ENCODE results near the gene TUBA8.
A peak's percentile ranks its signal among the peaks of the same experiment; 100 is the strongest.
"Not testable (repeated sequence)": the region's sequence is repeated elsewhere in the genome, so short reads cannot be mapped to it uniquely, and the experiment has no call there.

The TUBA8 gene

DNA sequence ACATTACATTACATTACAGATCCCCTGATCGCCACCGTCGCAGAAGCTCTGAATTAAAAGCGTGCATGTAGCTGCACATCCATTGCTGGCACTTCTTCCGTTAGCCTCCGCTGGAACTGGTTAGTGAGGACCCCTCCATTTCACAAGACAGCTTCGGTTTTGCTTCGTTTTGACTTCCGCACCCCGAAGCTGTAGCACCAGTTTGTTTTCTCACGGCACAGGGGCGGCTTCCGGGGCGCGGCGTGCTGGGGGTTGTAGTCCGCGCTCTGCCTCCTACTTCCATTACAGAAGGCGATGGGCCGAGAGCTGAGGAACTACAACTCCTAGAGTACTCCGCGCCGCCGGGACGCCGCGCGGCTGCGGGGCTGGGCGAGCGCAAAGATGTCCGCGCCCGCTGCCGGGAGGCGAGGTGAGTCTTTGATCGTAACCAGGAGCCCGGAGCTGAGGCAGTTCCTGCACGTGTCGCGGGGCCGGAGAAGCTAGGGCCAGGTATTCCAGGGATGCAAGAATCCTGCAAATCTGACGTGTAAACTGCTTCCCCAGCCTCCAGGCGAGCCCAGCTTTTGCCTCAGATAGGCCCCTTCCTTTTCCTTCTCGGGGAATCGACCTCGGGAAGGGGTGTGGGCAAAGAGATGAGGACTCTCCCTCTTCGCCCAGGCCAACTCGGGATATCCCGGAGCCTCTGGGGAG, 32.8 kb upstream of the TUBA8 start, which contains the start of gene PEX26:
Gene PEX26, plus strand, starts transcription at position 352 of the 690 bp plus-strand sequence. CDS start 387 bp downstream, outside the sequence.
- DNase-seq: peak; percentile 97

DNA sequence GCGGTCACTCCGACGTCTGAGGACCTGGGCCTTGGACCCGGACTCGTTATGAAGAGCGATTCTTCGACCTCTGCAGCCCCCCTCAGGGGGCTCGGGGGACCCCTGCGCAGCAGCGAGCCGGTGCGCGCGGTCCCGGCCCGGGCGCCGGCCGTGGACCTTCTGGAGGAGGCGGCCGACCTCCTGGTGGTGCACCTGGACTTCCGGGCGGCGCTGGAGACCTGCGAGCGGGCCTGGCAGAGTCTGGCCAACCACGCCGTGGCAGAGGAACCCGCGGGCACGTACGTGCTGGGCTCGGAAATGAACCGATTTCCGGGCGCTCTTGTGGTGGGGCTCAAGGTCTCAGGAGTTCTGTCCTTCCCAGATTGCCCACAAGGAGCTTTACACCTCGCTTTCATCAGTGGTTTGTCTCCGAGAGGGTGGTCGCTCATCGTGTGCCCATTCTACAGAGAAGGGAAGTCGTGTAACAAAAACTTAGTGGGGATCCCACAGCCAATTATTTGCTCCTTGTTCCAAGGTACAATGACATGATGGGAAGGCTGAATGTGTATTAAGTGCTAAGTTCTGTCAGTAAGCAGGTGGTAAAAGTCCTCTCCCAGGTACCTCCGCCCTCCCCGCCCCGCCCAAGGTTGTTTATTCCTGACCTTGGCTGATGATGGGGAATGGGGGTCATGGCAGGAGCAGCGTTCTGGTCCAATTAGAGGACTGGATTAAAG, 32.1 kb upstream of the TUBA8 start:
- DNase-seq: no peak

DNA sequence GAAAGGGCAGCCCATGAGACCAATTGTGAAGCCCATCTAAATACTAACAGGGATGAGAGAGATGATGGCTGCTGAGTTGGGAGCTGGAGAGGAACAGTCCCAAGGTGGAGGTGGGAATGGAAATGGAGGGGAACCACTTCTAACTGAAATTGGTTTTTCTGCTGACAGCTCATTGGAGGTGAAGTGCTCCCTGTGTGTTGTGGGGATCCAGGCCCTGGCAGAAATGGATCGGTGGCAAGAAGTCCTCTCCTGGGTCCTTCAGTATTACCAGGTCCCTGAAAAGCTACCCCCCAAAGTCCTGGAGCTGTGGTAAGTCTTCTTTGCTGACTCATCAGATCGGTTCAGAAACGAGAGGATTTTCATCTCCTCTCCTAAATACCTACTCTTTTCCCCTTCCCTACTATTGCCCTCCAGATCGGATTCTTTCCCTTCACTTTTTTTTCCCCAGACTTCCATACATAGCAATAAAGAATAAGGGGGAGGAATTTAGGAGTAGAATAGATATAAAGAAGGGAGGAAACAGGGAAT, 30.8 kb upstream of the TUBA8 start:
- no peak for DNase-seq

DNA sequence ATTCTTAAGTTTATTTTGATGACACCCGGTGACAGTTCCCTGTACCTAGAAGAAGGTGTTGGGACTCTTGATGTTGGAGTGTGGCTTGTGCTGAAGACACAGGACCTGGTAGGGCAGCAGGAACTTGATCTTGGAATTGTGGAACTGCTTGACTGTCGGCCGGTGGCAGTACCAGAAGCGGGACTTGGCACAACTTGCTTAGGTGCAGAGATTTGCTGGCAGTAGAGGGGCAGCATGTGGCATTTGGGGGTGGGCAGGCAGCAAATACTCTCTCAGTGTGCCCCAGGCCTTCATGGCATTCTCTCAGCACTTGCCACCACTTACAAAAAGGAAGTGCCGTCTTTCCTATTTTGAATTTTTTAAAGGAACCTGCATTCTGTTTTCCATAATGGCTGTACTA, 29.2 kb upstream of the TUBA8 start:
- no peak for DNase-seq

DNA sequence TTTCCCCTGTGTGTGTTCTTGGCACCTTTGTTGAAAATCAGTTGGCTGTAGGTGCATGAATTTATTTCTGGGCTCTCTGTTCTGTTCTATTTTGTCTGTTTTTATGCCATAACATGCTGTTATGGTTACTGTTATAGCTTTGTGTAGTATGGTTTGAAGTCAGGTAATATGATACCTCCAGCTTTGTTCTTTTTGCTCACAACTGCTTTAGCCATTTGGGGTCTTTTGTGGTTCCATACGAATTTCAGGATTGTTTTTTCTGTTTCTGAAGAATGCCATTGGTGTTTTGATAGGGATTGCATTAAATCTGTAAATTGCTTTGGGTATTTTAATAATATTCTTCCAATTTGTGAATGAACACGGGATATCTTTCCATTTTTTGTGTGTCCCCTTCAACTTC, 28.1 kb upstream of the TUBA8 start:
- DNase-seq: no peak

DNA sequence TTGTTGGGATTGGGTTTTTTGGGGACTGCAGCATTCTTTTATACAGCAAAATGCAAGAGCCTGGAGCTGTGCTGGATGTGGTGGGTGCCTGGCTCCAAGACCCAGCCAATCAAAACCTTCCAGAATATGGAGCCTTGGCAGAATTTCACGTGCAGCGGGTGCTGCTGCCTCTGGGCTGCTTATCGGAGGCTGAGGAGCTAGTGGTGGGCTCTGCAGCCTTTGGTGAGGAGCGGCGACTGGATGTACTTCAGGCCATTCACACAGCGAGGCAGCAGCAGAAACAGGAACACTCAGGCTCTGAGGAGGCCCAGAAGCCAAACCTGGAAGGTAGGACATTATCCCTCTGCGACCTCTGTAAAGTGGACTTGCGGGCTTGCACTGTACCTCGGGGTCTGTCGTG, 27.2 kb upstream of the TUBA8 start:
- no peak for DNase-seq

DNA sequence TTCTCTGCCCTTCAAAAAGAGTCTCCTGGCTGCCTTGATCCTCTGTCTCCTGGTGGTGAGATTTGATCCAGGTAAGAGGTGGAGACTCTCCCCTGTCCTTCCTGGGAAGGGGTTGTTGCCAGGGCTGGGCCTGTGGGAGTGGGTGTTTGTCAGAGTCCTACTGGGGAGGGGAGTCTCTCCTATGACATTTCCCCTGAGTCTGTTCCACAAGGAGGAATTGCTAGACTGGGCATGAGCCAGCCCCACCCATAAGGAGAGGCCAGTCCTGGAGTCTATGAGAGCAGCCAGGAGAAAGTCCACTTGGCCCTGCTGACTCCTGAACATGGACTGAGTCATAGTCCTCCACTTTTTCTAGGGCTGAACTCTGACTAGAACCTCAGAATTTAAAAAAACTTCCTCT, 25.4 kb upstream of the TUBA8 start:
- no peak for DNase-seq

DNA sequence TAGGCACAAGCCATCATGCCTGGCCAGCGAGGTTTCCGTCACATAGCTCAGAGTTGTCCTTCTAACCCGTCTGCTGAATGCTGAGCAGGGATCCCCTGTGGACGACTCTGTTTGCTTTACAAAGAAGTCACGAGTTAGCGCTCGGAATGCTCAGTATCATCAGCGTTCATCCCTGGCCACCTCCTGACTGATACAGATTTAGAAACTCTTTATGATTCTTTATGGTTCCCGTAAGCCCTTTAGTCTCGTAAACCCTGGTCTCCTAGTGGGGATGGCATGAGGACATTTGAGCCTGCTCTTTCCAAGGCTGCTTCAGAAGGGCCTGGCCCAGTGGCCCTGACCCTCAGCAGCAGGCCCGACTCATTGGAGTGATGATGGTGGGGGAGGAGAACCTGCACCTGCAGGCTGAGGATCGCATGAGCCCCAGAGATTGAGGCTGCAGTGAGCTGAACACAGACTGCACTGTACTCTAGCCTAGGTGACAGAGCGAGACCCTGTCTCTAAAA, 23.2 kb upstream of the TUBA8 start:
- DNase-seq: no peak

DNA sequence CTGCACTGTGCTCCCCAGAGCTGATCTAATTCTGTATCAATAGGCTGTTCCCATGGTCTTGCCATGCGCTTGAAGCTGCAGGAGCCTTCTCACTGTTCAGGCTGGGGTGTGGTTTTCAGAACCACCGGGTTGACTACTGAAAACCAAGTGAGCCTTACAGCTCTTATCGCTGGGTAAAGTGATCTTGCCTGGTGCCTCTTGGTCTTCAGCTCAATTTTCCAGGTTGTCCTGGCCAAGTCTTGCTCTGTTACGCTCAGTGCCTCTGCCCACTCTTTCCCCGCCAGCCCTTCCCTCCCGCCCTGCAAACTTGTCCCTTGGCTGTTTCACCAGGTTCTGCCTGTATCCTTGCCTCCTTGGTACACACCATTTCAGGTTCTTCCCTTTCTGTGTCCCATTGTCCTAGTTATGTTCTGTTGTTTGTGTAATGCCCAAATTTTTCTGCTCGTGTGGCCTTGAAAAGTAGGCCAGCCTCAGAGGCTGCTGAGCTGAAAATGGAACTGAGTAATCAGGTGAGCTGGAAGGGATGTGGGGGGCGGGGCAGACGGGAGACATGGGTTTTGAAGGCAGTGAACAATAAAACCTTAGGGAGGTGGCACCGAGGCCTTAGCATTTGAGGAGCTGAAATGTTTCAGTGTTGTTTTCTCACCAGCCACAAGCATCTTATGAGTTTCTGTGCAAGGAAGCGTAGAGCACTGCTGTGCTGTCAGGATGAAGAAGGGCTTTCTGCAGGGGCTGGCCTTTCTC, 21.6 kb upstream of the TUBA8 start:
- no peak for DNase-seq

DNA sequence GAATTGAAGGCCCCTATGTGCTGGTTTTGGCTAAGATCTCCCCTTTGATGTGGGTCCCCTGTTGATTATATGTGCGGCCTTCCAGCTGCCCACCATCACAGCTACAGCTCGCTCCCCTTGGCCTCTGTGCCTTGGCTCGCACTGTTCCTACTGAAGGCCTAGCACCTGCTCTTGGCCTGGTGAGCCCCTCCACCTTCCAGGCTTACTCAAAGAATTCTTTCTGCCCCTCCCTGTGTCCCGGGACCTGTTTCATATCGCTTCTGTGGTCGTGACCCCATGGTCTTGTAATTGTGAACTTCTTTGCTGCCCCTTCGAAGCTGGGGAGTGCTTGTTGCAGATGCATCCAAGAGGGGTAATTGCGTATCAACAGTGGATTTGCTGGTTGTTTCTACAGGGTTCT, 20.3 kb upstream of the TUBA8 start:
- no peak for DNase-seq

DNA sequence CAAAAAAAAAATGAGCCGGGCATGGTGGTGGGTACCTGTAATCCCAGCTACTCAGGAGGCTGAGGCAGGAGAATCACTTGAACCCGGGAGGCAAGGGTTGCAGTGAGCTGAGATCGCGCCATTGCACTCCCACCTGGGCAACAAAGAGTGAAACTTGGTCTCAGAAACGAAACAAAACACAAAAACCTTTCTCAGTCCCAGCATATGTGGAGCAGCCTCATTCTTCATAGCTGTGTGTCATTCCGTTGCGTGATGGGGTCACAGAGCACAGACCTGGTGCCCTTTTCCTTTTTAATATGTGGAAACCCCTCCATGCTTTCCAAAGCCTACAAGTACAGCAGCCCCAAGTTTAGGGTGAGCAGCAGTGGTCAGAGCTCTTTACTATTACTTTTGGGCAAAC, 19.1 kb upstream of the TUBA8 start:
- DNase-seq: no peak

DNA sequence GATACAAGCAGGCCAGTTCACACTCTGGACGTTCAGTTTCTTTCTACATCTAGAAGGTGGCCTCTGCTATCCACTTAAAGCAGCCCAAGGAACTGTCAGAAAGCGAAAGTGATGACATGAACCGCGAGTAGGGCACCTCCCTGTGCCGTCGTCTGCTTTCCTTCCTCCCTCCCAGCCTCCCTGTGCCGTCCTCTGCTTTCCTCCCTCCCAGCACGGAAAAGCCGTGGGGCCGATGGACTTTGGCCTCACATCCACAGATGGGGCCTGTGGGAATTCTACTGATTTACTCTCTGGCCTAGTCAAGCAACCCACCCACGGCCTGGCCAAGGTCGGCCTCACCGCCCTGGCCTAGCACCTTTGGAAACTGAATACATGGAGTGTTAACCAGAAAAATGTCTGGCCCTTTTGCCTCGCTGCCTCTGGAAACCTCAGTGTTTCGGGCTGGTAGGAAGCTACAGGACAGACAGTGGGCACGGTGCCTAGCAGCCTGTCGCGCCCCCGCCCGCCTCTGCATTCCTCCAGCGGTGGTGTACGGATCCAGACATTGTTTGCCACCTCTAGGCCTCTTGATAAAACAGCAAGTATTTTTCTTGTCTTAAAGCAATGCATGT, 18.6 kb upstream of the TUBA8 start:
- no peak for DNase-seq

DNA sequence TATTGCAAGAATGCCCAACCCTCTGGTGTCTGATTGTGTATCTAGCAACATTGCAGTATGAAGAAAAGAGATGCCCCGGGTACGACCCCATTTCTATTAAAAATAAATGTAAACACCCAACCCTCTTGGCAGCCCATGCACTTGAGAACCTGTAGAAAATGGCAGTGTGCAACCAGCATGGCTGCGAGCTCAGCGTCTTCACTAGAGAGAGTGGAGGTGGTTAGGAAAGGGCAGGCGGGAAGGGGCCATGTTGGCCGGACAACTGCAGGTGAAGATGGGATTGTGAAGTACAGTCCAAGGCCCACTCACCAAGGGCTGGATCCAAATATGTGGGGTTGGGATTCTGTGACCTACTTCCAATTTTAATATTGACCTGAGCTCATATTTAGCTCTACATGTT, 16.9 kb upstream of the TUBA8 start:
- DNase-seq: no peak

DNA sequence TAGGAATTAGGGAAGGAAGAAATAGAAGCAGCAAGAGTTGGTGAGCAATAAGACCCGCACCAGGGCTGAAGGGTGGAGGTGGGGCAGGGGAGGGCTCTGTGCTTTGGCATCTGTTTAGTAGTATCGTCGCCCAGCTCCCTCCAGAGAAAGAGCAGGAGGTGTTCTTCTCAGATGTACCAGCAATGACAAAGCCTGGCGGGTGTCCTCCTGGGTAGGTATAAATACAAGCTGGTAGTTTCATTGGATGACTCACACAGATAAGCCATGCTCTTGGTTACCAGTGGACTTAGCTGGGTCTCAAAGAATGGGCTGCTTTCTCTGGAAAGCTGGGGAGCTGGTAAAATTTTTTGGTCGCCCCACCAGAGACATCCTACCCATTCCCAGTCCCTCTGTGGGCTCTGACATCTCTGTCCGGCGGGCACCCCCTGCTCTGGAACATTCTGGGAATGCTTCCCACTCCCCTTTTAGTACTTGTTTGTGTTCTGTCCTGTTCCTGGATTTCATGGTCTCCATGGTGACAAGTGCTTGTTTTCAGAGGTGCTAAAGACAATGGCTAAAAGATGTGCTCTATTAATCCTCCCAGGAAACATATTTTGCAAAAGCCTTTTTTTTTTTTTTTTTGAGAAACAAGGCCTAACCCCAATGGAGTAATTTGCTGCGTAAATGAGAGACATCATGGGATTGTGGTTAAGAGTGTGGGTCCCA, 15.4 kb upstream of the TUBA8 start:
- no peak for DNase-seq

DNA sequence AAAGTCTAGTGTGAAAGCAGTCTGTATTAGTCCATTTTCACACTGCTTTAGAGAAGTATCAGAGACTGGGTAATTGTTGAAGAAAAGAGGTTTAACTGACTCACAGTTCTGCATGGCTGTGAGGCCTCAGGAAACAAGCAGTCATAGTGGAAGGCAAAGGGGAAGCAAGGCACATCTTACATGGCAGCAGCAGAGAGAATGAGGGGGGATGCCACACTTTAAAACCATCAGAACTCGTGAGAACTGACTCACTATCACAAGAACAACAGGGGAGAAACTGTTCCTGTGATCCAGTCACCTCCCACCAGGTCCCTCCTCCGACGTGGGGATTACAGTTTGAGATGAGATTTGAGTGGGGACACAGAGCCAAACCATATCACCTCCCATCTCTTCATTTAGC, 13.8 kb upstream of the TUBA8 start:
- DNase-seq: no peak

DNA sequence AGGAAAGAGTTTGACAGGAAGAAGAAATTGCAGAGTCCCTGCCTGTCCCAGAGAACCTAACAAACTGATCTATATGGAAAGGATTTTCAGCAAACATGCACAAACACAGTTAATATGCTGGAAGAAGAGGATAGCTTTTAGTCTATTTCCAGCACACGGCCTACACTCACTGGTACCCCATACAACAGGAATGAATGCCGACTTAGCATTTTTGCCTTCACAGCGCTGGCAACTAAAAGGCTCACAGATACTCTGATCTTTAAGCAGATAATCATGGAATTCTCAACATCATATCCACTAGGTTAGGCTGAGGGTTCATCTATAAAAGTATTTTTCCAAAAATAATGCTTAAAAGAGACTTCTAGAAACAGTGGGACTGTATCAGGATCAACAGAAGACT, 9.8 kb upstream of the TUBA8 start:
- DNase-seq: no peak

DNA sequence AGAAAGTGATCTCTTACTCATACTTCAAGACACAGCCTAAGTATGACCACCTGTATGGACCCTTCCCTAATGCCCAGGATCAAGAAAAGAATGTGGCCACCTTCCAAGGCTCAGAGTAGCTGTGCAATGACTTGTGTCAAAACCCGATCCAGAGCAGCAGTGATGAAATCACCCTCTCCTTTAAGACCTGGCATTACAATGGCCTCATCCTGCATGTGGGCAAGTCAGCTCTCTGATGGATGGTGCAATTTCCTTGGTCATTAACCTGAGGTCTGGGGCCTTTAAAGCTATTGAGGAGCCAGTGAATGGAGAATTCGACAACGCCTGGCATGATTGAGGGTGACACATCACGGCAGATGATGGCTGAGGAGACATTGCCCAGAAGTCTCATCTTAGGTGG, 9.1 kb upstream of the TUBA8 start:
- no peak for DNase-seq

DNA sequence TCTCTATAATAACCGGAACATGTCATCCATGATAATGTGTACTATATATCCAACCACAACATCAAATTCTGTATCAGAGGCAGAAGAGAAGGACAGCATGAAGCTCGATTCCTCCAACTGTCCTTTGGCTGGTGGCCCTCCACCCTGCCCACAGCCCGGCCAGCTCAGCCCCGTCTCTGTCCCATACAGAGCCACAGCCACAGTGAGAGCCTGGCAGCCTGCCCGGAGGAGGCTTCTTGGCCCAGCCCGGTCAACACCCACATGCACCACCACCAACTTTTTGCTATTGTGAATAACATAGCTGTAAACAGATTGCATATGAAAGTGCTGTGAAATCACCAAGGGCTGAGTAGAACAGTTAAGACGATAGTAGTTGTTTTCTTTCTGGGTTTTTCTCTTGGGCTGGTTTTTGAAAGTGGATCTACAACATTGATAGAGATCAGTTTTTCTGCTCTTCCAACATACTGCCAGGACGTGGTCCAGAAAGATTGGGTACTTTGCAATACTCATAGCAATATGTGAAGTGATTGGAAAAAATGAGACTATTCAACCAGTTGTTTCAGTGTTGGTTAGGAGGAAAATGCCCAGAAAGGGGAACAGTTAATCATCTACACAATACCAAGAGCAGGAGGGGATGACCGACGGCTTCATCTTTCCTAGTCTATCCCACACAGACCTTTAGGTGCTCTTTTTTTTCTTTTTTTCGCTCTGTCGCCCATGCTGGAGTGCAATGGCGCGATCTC, 6.9 kb upstream of the TUBA8 start:
- no peak for DNase-seq

DNA sequence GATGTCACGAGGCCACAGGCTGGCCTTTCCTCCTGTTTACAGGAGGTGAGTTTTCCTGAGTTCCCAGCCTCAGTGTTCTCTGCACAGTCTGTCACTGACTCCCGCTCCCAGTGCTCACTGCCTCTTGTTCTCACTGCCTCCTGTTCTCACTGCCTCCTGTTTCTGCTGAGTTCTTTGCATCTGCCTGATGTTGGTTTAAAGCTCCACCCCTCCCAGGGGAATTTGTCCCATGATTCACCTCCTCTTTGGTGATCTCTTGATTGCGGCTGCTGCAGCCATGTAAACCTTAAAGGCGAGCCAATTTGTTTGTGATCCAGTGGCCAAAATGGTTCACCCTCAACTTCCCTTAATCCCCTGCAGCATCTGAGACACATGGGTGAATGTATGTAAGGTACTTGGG, 6.0 kb upstream of the TUBA8 start:
- DNase-seq: peak; percentile 45

DNA sequence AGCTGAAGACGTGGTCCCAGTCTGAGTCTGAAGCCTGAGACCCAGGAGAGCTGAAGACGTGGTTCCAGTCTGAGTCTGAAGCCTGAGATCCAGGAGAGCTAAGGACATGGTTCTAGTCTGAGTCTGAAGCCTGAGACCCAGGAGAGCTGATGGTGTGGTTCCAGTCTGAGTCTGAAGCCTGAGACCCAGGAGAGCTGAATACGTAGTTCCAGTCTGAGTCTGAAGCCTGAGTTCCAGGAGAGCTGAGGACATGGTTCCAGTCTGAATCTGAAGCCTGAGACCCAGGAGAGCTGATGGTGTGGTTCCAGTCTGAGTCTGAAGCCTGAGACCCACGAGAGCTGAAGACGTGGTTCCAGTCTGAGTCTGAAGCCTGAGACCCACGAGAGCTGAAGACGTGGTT, 4.6 kb upstream of the TUBA8 start:
- not testable (repeated sequence) for DNase-seq

DNA sequence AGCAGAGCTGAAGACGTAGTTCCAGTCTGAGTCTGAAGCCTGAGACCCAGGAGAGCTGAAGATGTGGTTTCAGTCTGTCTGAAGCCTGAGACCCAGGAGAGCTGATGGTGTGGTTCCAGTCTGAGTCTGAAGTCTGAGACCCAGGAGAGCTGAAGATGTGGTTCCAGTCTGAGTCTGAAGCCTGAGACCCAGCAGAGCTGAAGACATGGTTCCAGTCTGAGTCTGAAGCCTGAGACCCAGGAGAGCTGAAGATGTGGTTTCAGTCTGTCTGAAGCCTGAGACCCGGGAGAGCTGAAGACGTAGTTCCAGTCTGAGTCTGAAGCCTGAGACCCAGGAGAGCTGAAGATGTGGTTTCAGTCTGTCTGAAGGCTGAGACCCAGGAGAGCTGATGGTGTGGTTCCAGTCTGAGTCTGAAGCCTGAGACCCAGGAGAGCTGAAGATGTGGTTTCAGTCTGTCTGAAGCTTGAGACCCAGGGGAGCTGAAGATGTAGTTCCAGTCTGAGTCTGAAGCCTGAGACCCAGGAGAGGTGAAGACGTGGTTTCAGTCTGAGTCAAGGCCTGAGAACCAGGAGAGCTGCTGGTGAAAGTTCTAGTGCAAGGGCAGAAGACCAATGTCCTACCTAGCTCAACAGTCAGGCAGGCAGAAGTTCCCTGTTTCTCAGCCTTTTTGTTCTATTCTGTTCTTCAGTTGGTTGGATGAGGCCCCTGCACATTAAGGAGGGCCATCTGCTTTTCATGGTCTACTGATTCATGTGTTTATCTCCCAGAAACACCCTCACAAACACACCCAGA, 3.9 kb upstream of the TUBA8 start:
- not testable (repeated sequence) for DNase-seq
